ENCODE measurements around the gene PEAK3. TPM values are rescaled to one million over a fixed set of nuclear protein-coding genes. Genes with fewer than 3 reads are reported as not detected.

The PEAK3 gene
- total RNA-seq, 1 experiment from 2014 or later, result 0.35 TPM

GRCh38 chr19:2315818-2316353 lies 33.9 kb upstream of the PEAK3 start:
- DNase-seq (ENCODE audit: low read depth), result peak; percentile 62

- no peak for DNase-seq (ENCODE audit: low read depth)
Measured at GRCh38 chr19:2315121-2315817, 33.3 kb upstream of the PEAK3 start.

- no peak for DNase-seq (ENCODE audit: low read depth)
Measured at GRCh38 chr19:2312820-2313501, 31.0 kb upstream of the PEAK3 start.

- DNase-seq (ENCODE audit: low read depth), result no peak
Measured at GRCh38 chr19:2311093-2311492, 29.1 kb upstream of the PEAK3 start.

- peak; percentile 61 for DNase-seq (ENCODE audit: low read depth)
Measured at GRCh38 chr19:2309734-2310362, 27.9 kb upstream of the PEAK3 start.

GRCh38 chr19:2308114-2308556 lies 26.2 kb upstream of the PEAK3 start, which contains the start of gene LINGO3:
Gene LINGO3 (minus strand): TSS chr19:2308154. CDS start chr19:2291776, 16,378 bp downstream.
- no peak for DNase-seq (ENCODE audit: low read depth)

GRCh38 chr19:2307518-2308012 lies 25.6 kb upstream of the PEAK3 start:
- DNase-seq (ENCODE audit: low read depth), result no peak

GRCh38 chr19:2306971-2307370 lies 25.0 kb upstream of the PEAK3 start:
- DNase-seq (ENCODE audit: low read depth), result no peak

GRCh38 chr19:2306281-2306806 lies 24.4 kb upstream of the PEAK3 start:
- no peak for DNase-seq (ENCODE audit: low read depth)

GRCh38 chr19:2305452-2306280 lies 23.7 kb upstream of the PEAK3 start:
- no peak for DNase-seq (ENCODE audit: low read depth)

- no peak for DNase-seq (ENCODE audit: low read depth)
Measured at GRCh38 chr19:2303211-2303798, 21.3 kb upstream of the PEAK3 start.

GRCh38 chr19:2302319-2303210 lies 20.6 kb upstream of the PEAK3 start:
- no peak for DNase-seq (ENCODE audit: low read depth)

- DNase-seq (ENCODE audit: low read depth), result no peak
Measured at GRCh38 chr19:2300533-2300932, 18.6 kb upstream of the PEAK3 start.

- DNase-seq (ENCODE audit: low read depth), result no peak
Measured at GRCh38 chr19:2296141-2296540, 14.2 kb upstream of the PEAK3 start.

GRCh38 chr19:2294687-2295335 lies 12.8 kb upstream of the PEAK3 start:
- DNase-seq (ENCODE audit: low read depth), result no peak

- no peak for DNase-seq (ENCODE audit: low read depth)
Measured at GRCh38 chr19:2291185-2291751, 9.3 kb upstream of the PEAK3 start.

- DNase-seq (ENCODE audit: low read depth), result no peak
Measured at GRCh38 chr19:2290441-2291184, 8.6 kb upstream of the PEAK3 start.

All from HT1080 (cell line).